ENCODE measurements around the gene PTPRZ1. TPM values are rescaled to one million over a fixed set of nuclear protein-coding genes. Genes with fewer than 3 reads are reported as not detected.

The PTPRZ1 gene
- total RNA-seq, 4 donors from 2014 or later = 0.16 TPM; not detected in 3

GRCh38 chr7:122082160-122082559 lies 209.2 kb downstream of the PTPRZ1 start:
- ATAC-seq (no peak), DNase-seq (no peak)
- no peaks in the 10 kb centered on the region for H3K27me3 ChIP-seq
- no peaks in the 10 kb centered on the region for H3K4me1 ChIP-seq
- H3K36me3 ChIP-seq = peaks cover 0 to 45% of the 10 kb centered on the region in 2 donors
- TF ChIP-seq CTCF (IDR thresholded peaks at IDR 0.05 in 4 of 5, conservative IDR thresholded peaks at IDR 0.05 in 1 of 5) (no peak), POLR2A (IDR thresholded peaks at IDR 0.05) (no peak)
- no peak overlapping the region for H3K4me3 ChIP-seq
- H3K9me3 ChIP-seq = no peaks in the 10 kb centered on the region
- intact Hi-C loops (cut with DNase I; ENCODE audit: low total_unique reads) = no loop called here
- in situ Hi-C loops (cut with MboI; ENCODE audit: low sequenced_read_pairs in 4 of 4) = loop anchor here in 1 of 4 donors (25.0 kb wide), 1 partner anchor 455 kb away; no protein-coding TSS in a partner anchor
- H3K27ac ChIP-seq = no peak overlapping the region

- Histone ChIP-seq H3K4me1 (no peaks in the 10 kb centered on the region), H3K27me3 (no peaks in the 10 kb centered on the region), H3K27ac (no peak overlapping the region), H3K9me3 (no peaks in the 10 kb centered on the region), H3K36me3 (peaks cover 0 to 40% of the 10 kb centered on the region in 2 donors), H3K4me3 (no peak overlapping the region)
- TF ChIP-seq CTCF (IDR thresholded peaks at IDR 0.05 in 4 of 5, conservative IDR thresholded peaks at IDR 0.05 in 1 of 5) (no peak), POLR2A (IDR thresholded peaks at IDR 0.05) (no peak)
- in situ Hi-C loops (cut with MboI; ENCODE audit: low sequenced_read_pairs in 4 of 4) = loop anchor here in 1 of 4 donors (25.0 kb wide), 1 partner anchor 455 kb away; no protein-coding TSS in a partner anchor
- no peak for DNase-seq
- no peak for ATAC-seq
- intact Hi-C loops (cut with DNase I; ENCODE audit: low total_unique reads) = no loop called here
Observed at GRCh38 chr7:122082670-122083069, 209.7 kb downstream of the PTPRZ1 start.

GRCh38 chr7:122092964-122093797 lies 220.2 kb downstream of the PTPRZ1 start:
- DNase-seq = peak in 1 of 2 donors; percentile 25
- Histone ChIP-seq H3K9me3 (no peaks in the 10 kb centered on the region), H3K36me3 (peaks cover 0 to 7% of the 10 kb centered on the region in 2 donors), H3K4me3 (no peak overlapping the region), H3K27me3 (no peaks in the 10 kb centered on the region), H3K4me1 (no peaks in the 10 kb centered on the region), H3K27ac (no peak overlapping the region)
- in situ Hi-C loops (cut with MboI; ENCODE audit: low sequenced_read_pairs in 4 of 4) = loop anchor here in 1 of 4 donors (25.0 kb wide), 1 partner anchor 444 kb away; no protein-coding TSS in a partner anchor
- intact Hi-C loops (cut with DNase I; ENCODE audit: low total_unique reads) = loop anchor here (10.0 kb wide), 1 partner anchor 52 kb away; the partner anchor contains the start of gene AASS
- ATAC-seq = peak in 1 of 2 donors; percentile 51
- TF ChIP-seq CTCF (IDR thresholded peaks at IDR 0.05 in 4 of 5, conservative IDR thresholded peaks at IDR 0.05 in 1 of 5) = peak; percentile 34 to 77 (median 59)
- no peak for TF ChIP-seq POLR2A (IDR thresholded peaks at IDR 0.05)

- peaks cover 0 to 7% of the 10 kb centered on the region in 2 donors for H3K36me3 ChIP-seq
- DNase-seq (no peak), ATAC-seq (no peak)
- TF ChIP-seq POLR2A (IDR thresholded peaks at IDR 0.05) (no peak), CTCF (IDR thresholded peaks at IDR 0.05 in 4 of 5, conservative IDR thresholded peaks at IDR 0.05 in 1 of 5) (no peak)
- H3K27me3 ChIP-seq = no peaks in the 10 kb centered on the region
- no peak overlapping the region for H3K4me3 ChIP-seq
- H3K9me3 ChIP-seq = no peaks in the 10 kb centered on the region
- in situ Hi-C loops (cut with MboI; ENCODE audit: low sequenced_read_pairs in 4 of 4) = loop anchor here in 1 of 4 donors (25.0 kb wide), 1 partner anchor 443 kb away; no protein-coding TSS in a partner anchor
- no peaks in the 10 kb centered on the region for H3K4me1 ChIP-seq
- H3K27ac ChIP-seq = no peak overlapping the region
- intact Hi-C loops (cut with DNase I; ENCODE audit: low total_unique reads) = loop anchor here (10.0 kb wide), 1 partner anchor 50 kb away; the partner anchor contains the start of gene AASS
Observed at GRCh38 chr7:122094549-122094948, 221.6 kb downstream of the PTPRZ1 start.
